GM19023 (cell line): ENCODE measurements around the gene GTPBP4.
A peak's percentile ranks its signal among the peaks of the same experiment; 100 is the strongest.
"Not testable (repeated sequence)": the region's sequence is repeated elsewhere in the genome, so short reads cannot be mapped to it uniquely, and the experiment has no call there.

Source experiments
- ATAC-seq: cut with Tn5 transposase; IDR thresholded peaks from one replicate; pipeline ENCODE4 v1.9.1; 2021; ENCODE audit warnings: mild to moderate bottlenecking, moderate library complexity; ENCODE audit not compliant: unreplicated experiment

GTPBP4 gene

GRCh38 chr10:1022413-1022812 lies 34.2 kb downstream of the GTPBP4 start:
- ATAC-seq, result no peak

DNA sequence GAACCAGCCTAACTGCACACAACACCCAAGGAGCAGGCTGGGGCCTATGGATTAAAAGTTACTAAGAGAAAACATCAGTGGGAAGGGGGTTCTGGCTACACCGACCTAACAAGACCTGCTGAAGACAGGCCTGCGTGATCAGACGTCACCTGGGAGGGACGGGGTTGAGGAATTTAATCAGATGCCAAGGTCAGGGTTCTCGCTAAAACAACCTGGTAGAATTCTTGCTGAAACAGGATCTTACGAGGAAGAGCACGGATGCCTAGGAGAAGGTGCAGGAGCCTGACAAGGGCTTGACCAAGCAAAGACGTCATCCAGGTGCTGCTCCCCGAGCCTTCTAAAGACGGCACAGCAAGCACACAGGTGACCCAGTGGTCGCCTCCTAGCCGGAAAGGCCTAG lies 35.9 kb downstream of the GTPBP4 start:
- no peak for ATAC-seq

GRCh38 chr10:1025683-1026082 lies 37.4 kb downstream of the GTPBP4 start, which contains the start of gene IDI2:
TSS of gene IDI2 (minus strand) at chr10:1025859. CDS start at chr10:1024723, 1,136 bp downstream.
- ATAC-seq, result no peak

- no peak for ATAC-seq
These were observed 38.3 kb downstream of the GTPBP4 start for GRCh38 chr10:1026578-1026977.

GRCh38 chr10:1029838-1030237 lies 41.6 kb downstream of the GTPBP4 start:
- no peak for ATAC-seq

- ATAC-seq, result no peak
These were observed 45.4 kb downstream of the GTPBP4 start for GRCh38 chr10:1033601-1034000.

DNA sequence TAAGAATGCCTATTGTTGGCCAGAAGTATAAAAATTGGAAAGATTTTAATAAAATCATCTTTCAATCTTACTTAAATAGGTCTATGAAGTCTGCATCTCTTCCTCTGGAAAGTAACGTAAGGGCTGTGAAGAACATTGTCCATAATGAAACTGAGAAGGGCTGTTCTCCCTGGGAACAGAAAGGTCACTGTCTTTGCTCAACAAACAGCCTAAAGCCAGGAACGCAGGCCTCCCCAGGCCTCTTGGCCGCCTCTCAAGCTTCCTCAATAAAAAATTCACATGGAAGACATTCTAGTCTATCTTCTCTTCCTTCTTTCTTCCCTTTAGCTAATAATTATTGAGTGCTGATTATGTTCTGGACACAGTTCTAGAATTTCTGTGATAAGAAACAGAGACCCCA lies 46.5 kb downstream of the GTPBP4 start:
- ATAC-seq, result no peak

- no peak for ATAC-seq
These were observed 47.0 kb downstream of the GTPBP4 start for GRCh38 chr10:1035201-1035600.

GRCh38 chr10:1036341-1036791 lies 48.1 kb downstream of the GTPBP4 start:
- ATAC-seq, result peak; percentile 87

- ATAC-seq, result no peak
These were observed 48.9 kb downstream of the GTPBP4 start for GRCh38 chr10:1037098-1037497.

GRCh38 chr10:1038769-1039168 lies 50.5 kb downstream of the GTPBP4 start:
- not testable (repeated sequence) for ATAC-seq

- ATAC-seq, result no peak
These were observed 51.9 kb downstream of the GTPBP4 start for GRCh38 chr10:1040133-1040532.

GRCh38 chr10:1041514-1041913 lies 53.3 kb downstream of the GTPBP4 start:
- ATAC-seq, result no peak

DNA sequence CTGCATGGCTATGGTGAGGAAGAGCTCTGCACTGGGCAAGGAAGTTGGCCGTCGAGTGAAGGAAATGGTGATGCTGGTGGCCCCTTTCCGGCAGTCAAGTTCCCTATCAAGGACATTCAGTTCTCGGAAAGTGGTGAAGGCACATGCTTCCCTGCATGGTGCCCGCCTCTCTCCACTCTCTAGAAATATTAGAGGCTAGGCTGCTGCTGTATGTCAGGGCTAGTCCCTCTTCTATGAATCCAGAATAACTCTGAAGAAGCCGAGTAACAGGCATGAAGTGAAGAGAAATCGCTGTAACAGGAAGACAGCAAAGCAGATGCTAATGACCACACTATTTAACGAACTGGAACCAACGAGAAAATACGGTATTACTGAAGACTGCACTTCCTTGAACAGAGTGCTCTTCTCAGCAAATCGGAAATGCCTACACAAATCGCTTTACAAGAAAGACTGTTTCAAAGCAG lies 55.3 kb downstream of the GTPBP4 start:
- ATAC-seq, result peak; percentile 50

DNA sequence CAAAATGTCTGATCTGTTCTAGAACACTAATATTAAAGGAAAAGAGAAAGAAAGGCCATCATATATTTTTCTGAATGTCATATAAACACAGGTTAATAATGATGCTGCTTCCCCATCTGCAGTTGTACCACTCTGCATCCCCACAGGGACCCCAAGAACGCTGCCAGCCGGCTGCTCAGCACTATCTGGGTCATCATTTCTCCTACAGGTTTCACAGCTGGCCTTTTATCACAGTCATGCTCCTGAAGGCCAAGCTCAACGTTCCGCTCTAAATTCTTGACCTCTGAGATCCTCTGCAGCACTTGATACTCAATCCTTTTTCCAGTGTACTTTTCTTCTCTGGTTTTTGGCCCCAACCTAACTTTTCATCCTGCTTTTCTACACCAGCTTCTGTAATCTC lies 55.9 kb downstream of the GTPBP4 start:
- ATAC-seq, result no peak

DNA sequence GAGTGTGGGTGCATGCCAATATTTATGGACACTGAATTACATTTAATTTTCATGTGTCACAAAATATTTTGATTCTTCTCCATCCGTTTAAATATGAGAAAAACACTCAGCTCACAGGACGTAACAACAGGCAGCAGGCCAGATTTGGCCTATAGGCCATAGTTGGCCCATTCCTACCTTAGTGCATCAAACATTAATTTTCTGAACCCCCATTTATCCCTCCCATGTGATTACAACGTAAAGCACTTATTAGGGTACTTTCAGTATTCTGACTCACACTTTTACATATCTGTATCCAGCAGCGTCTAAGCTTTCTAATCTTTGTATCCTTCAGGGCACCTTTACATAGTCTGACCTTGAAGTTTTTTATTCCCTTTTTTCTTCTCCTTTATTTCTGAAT lies 56.7 kb downstream of the GTPBP4 start:
- ATAC-seq, result no peak

GRCh38 chr10:1045415-1045814 lies 57.2 kb downstream of the GTPBP4 start:
- no peak for ATAC-seq

DNA sequence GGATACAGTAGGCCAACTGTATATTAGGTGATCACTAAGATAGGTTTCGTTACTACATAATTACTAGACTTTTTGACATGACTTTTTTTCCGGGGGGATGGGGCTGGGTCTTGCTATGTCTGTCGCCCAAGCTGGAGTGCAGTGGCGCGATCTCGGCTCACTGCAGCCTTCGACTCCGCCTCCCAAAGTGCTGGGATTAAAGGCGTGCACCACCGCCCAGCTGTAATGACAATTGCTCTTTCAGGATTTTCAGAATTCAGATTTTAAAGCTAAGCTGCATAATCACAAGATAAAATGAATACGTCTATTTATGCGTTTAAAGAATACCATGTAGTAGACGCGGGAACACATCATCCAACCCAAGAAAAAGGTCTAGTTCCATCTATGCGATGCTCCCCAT lies 59.7 kb downstream of the GTPBP4 start:
- no peak for ATAC-seq

DNA sequence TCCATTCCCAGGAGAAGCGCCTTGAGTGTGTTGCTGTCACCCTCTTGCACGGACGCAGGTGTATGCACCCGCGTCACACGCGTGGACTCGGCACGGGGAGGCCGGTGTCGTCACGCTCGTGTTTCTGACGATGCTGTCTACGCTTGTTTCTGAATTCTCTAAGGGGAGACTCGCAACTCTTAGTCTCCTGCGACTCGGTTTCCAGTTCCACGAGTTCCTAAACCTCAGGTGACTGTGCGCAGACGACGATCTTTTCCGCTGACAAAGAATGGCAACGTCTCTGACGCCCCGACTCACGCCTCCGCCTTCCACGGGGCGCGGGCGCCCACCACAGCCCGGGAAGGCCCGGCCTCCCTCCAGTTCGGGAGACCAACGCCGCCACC lies 60.1 kb downstream of the GTPBP4 start:
- ATAC-seq, result no peak

GRCh38 chr10:1048732-1049424 lies 60.6 kb downstream of the GTPBP4 start, which contains the start of gene IDI1:
TSS of gene IDI1 (minus strand) at chr10:1049119. CDS start at chr10:1049003, 116 bp downstream.
- peak; percentile 86 for ATAC-seq

DNA sequence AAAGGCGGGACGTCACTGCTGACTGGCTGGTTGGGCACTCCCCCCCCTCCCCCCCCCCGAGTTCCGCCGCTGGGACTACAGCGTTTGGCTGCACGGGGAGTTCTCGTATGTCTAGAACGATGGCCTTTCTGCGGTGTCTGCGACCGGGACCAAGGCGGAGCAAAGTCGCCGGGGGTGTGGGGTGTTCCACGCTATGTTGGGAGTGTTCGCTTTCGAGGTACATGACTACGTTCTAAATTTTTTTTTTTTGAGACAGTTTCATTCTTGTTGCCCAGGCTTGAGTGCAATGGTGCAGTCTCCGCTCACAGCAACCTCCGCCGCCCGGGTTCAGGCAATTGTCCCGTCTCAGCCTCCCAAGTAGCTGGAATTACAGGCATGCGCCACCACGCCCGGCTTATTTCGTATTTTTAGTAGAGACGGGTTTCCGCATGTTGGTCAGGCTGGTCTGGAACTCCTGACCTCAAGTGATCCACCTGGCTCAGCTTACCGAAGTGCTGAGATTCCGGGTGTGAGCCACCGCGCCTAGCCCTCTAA lies 61.3 kb downstream of the GTPBP4 start:
- no peak for ATAC-seq

GRCh38 chr10:1050145-1050544 lies 61.9 kb downstream of the GTPBP4 start:
- ATAC-seq, result no peak

DNA sequence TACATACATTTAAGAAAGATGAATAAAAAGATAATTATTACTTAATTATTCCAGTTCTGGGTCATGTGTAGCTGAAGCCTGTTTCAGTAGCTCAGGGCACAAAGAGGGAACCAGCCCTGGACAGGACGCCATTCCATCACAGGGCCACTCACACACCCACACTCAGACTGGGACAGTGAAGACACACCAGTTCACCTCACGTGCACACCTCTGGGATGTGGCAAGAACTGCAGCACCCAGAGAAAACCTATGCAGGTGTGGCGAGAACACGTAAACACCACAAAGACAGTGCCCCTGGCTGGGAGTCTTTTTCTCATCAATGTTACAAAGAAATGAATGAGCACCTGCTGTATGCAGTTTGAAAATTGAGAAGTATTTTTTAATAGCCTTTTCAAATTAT lies 62.3 kb downstream of the GTPBP4 start:
- no peak for ATAC-seq
